ENCODE data around the gene ABHD17C.
A peak's percentile ranks its signal among the peaks of the same experiment; 100 is the strongest.

ABHD17C gene

GRCh38 chr15:80689294-80689693 is 5.8 kb upstream of the ABHD17C start:
- DNase-seq (ENCODE audit: low read depth in 4 of 4, low spot score in 1 of 4) = no peak

- DNase-seq (ENCODE audit: low read depth in 4 of 4, low spot score in 1 of 4) = no peak
Measured at GRCh38 chr15:80689716-80690115, 5.4 kb upstream of the ABHD17C start.

DNA sequence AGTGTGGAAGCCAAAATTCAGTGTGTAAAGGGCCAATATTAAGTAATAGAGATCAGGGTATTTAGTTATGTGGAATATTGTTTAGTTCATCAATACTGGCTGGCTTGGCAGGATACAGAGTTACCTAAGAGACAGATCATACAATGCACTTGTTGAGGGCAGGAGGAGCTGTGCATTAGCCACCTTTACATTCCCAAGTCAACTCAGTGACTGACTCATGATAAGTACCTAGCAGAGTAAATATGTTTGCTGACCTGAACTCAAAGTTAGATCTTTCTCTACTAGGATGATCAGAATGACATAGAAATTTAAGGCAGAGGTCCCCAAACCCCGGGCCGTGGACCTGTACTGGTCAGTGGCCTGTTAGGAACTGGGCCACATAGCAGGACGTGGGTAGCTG is 3.5 kb upstream of the ABHD17C start:
- DNase-seq (ENCODE audit: low read depth in 4 of 4, low spot score in 1 of 4) = no peak

DNA sequence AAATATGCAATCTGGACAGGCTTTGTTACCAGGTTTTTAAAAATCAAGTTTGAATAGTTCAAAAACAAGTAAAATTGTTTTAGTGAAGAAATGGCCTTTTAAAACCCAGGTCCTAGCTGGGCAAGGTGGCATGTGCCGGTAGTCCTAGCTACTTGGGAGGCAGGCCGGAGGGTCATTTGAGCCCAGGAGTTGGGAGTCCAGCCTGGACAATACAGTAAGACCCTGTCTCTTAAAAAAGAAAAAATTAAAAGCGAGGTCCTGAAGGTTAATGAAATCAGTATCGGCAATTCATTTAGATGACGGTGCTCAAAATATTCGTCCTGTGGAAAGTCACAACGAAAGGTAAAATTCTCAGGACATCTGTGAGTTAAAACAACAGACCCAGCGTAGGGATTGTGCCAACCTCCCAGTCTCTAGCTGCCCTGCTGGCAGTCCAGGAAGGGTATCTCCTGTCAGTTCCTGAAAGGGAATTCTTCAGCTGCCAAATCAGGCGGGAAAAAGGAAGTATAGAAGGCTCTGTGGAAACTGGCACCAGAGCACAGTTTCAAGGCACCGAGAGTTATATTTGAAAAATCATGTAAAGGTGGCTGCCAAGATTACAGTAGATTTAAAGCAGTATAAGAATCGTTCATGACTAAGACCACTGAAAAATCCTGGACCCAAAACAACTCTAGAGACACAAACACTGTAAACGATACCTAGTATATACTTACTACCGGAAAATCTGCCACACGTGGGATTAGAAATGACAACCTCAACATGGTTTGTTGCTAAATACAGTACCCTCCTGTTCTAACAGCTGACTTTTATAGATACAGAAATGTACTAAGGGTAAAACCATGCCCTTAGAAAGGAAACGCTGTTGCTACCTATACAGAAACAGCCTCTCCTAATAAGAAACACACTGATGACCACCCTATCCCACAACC is 1.2 kb upstream of the ABHD17C start:
- no peak for DNase-seq (ENCODE audit: low read depth in 4 of 4, low spot score in 1 of 4)

DNA sequence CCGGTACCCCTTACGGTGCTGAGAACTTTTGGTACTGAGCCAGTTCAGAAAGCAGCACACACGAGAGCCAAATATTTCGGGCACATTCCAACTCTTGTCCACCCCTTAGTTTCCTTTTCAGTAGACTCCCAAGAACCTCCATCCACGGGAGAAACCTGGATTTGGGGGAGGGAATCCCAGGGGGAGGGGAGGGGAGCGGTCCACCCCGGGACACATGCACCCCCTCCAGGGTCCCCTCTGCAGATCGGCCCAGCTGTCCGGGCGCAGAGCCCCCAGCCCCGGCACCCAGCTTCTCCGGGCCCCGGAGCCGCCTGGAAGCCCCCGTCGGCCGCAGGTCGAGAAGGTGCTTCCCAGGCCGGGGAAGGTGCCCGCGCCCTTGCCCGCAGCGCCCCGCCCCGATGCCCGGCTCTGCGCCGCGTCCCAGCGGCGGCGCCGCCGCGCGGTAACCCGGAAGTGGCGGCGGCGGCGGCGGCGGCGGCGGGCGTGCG is 455 bp upstream of the ABHD17C start:
- DNase-seq (ENCODE audit: low read depth in 4 of 4, low spot score in 1 of 4) = peak in 2 of 4 experiments; percentile 8 to 18

DNA sequence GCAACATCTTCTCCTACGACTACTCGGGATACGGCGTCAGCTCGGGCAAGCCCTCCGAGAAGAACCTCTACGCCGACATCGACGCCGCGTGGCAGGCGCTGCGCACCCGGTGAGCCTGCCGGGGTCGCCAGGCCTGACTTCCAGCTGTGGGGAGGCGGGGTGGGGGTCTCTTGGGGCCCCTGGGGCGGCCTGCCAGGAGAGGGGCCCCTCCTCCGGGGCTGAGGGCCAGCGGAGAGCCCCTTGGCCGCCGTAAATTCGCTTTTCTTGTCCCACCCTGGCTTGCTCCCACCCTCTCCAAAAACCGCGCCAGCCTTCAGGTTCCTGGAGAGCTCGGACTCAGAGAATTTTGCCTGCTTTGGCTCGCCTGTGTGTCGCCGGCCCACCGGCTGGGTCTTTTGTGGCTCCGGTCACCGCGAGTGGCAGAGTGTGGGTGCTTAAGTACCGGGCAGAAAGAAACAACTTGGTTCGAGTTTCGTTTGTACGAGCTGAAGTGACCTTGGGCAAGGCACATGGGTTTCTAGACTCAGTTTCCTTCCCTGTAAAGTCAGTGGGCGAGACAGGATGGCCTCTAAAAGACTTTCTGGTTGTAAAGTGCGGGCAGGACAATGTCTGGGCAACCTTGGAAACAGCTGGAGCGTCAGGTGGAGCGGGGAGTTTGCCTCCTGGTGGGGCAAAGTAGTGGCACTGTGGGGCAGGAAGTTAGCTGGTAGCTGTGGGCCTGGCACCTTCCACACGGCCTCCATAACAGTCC is 976 bp downstream of the ABHD17C start:
- DNase-seq (ENCODE audit: low read depth in 4 of 4, low spot score in 1 of 4) = peak in 1 of 4 experiments; percentile 2

DNA sequence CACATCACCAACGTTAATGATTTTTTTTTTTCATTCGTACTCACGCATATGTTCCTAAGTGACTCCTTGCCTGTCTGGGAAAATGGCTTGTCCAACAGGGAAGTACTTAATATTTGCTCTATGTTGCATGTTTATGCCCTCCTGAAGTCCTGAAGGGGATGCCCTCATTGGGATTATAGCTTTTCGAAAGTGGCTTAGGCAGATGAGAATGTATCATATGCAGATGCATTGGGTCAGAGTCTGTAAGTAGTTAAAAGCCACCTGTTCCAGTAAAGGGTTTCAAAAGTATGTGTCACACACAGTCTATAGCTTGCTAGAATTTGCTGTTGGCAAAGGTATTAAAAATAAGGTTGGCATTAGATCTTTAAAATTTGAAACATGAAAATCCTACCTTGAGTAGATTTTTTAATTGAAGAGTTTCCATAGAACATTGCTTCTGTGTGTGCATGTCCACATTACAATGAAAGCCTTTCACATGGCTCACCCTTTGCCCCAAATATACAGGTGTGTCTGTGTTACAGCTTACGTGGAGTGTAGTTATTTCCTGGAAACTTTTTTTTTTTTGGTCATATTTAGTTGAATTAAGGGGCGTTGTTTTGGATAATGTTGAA is 2.1 kb downstream of the ABHD17C start:
- DNase-seq (ENCODE audit: low read depth in 4 of 4, low spot score in 1 of 4) = no peak

DNA sequence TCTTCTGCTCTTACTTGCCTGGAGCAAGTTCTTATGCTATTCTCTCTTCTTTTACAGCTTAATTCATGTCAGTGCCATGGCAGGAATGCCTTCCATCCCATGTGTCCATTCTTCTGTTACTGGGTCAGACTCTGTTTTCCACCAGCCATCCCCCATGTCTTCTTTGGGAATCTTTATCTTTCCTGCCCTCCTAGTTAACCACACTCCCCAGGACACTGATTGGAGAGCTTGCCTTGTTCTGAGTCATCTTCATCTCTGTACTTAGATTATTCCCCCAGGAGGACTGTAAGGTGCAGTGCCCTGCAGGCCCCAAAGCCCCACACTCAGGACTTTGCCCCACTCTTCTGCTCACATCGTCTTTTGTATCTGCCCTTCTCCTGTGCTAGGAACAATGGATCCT is 3.6 kb downstream of the ABHD17C start:
- no peak for DNase-seq (ENCODE audit: low read depth in 4 of 4, low spot score in 1 of 4)

DNA sequence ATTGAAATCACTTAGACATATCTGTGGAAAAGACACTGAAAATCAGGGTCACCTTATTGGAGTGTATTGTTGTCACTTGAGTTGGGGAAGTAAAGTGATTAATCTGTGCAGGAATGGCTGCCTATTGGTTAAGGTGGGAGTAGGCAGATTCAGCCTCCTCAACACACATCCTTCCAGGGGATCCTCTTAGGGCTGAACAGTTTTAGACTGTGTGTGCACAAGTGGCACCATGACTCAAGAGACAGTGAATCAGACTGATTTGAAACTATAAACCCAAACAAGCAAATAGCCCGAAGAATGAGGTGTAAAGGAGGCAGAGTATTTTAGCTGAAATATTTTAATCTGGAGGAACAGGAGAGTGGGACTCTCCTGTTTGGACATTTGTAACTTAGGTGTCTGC is 4.9 kb downstream of the ABHD17C start:
- DNase-seq (ENCODE audit: low read depth in 4 of 4, low spot score in 1 of 4) = no peak

DNA sequence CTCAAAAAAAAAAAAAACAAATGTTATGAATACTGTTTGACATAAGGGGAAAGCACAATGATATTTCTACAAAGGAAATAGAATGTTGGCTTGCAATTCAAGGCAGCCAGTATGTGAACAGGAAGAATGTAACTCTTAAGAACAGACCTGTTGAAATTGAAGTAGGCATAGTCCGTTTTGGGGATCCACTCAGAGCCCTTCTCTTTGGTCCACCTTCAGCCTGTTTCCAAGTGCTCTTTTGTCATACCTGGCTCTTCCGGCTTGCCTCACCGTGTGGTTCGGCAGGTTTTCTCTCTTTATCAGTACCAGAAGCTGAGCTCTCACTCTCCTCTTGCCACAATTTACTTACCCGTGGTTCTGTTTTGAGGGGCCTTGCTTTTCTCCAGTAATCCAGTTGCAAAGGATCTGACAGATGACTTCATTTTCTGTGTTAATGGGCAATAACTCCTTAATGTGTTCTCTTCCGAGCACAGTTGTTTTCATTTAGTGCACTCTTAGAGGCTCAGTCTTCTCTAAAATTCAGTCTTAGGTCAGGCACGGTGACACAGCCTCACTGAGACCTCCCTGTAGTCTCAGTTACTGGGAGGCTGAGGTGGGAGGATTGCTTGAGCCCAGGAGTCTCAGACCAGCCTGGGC is 6.7 kb downstream of the ABHD17C start:
- DNase-seq (ENCODE audit: low read depth in 4 of 4, low spot score in 1 of 4) = no peak

- no peak for DNase-seq (ENCODE audit: low read depth in 4 of 4, low spot score in 1 of 4)
Measured at GRCh38 chr15:80703081-80703480, 8.0 kb downstream of the ABHD17C start.

DNA sequence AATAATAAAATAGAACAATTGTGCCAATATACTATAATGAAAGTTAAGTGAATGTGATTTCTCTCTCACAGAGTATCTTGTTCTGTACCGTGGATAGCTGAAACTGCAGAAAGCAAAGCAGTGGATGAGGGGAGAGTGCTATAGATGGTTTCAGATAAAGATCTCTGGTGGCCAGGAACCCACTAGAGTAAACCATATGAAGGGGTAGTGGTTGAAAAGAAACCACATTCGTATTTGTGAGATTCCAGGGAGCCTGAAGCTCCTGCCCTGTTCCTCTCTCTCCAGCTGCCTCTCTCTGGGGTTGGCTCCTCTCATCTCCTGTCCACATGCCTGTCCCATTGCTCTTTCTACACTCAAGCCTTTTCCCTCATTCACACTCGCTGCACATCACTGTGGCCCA is 8.9 kb downstream of the ABHD17C start:
- no peak for DNase-seq (ENCODE audit: low read depth in 4 of 4, low spot score in 1 of 4)

DNA sequence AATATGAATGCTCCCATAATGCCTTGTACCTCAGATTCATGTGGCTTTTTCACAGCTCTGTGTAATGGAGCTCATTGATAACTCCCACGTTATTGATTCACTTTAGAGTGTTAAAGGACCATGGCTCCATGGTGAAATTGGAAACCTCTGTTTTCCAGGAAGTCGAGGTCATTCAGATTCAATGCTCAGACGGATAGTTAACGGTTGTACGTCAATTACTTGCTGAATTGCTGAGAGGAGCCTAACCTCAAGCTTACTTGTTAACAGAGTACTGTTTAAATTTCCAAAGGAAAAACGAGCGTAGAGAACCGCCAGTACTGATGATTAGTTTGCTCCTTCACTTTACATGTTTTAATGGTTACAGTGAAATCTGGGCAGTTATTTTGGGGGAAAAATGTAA is 11.1 kb downstream of the ABHD17C start:
- DNase-seq (ENCODE audit: low read depth in 4 of 4, low spot score in 1 of 4) = no peak

- DNase-seq (ENCODE audit: low read depth in 4 of 4, low spot score in 1 of 4) = no peak
Measured at GRCh38 chr15:80709542-80709941, 14.4 kb downstream of the ABHD17C start.

DNA sequence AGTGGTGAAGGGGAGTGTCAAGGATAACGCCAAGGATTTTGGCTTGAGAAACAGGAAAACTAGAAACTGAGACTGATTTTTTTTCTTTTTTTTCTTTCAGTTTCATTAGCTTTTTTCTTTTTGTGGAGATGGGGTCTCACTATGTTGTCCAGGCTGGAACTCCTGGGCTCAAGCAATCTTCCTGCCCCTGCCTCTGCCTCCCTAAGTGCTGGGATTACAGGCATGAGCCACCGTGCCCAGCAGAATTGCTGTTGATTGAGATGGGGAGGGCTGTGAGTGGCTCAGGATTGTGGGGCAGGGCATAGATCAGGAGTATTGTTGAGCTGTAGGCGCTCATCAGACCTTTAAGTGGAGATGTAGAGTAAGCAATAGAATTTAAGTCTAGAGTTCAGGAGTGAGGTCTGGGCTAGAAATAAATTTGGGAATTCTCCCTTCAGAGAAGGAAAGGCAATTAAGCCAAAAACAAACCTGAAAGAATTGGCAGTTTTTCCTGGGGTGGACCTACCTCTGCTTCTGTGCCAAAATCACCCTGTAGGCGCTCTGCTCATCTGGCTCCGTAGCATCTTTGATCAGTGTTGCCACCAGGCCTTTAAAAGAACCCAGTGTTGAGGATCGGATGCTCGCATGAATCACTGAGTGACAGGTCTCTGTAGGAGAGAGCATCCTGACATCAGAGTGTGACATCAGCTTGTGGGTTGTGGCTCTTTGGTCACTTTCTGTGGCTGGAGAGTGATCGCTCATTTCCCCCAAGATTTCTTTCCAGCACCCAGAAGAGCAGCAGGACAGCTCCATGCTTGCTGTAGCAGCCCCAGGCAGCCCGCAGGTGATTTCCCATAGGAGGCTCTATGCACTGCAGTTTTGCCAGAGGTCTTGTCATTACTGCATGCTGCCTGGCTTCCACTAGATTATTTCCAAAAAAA is 15.8 kb downstream of the ABHD17C start:
- peak in 1 of 4 experiments; percentile 42 for DNase-seq (ENCODE audit: low read depth in 4 of 4, low spot score in 1 of 4)

DNA sequence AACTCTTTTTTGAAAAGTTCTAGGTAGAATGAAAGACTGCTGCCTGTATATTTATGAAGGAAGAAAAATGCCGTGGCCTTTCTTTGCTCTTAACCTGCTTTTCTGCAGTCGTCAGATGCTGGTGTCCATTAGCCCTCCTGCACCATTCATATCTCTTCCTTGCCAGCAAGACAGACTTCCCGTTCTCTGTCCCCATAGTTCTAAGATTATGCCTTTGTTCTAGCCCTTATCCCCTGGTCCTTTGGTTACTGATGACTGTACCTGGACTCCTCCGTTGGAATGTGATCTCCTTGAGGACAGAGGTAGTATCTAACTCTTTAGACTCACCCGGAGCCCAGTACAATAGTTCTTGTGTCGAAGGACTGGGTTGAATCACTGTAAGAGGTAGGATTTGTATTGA is 16.8 kb downstream of the ABHD17C start:
- no peak for DNase-seq (ENCODE audit: low read depth in 4 of 4, low spot score in 1 of 4)

DNA sequence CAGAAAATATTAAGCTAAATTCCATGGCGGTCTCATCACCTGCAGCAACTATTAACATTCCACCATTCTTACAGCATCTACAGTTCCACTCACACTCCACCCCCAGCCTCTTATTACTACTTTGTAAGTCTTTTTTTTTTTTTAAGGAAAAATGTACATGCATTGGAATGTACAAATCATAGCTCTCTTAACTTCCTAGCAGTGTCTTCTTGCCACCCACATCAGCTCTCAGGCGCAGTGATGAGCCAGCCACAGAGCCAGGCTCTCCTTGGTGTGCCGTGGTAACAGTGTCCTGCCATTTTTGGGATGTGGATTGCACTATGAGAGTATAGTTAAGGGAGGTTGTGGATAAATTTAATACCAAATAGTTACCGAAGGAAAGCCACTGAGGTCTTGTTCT is 17.8 kb downstream of the ABHD17C start:
- DNase-seq (ENCODE audit: low read depth in 4 of 4, low spot score in 1 of 4) = no peak

GRCh38 chr15:80721476-80721875 is 26.4 kb downstream of the ABHD17C start:
- DNase-seq (ENCODE audit: low read depth in 4 of 4, low spot score in 1 of 4) = no peak

- DNase-seq (ENCODE audit: low read depth in 4 of 4, low spot score in 1 of 4) = no peak
Measured at GRCh38 chr15:80722811-80723210, 27.7 kb downstream of the ABHD17C start.

DNA sequence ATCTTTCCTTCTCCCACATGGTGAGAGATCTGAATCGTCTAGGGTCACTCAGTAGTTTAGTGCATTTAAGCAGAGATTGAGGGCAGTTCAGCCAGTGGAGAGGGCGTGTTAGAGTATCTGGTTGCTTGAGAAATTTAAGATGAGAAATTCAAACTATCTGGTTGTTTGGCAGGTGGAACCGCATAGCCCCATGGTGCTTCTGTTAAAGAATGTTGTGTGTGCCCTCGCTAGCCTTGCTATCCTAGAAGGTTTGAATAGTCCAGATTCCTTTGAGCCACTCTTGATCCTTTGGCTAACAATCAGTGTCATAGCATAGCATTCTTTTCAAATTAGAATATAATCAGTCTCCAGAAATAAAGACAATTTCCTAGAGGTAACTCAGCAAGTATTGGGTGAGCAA is 32.1 kb downstream of the ABHD17C start:
- DNase-seq (ENCODE audit: low read depth in 4 of 4, low spot score in 1 of 4) = no peak

Data from stimulated activated CD4-positive, alpha-beta T cell treated with anti-CD3 and anti-CD28 coated beads, Interleukin-1b, Interleukin-23, amount 100 ng/mL, for 24 hours (primary cell).